Liver (tissue), 3 donors: ENCODE measurements around the gene ZNF473.

ENCODE experiments used
- CTCF ChIP-seq: fragments of 150-350 bp; IDR thresholded peaks from 2 replicates; pipeline ENCODE4 v1.5.1; 2017; ENCODE audit warnings: improper control_type of control experiment, low read depth, low read length; ENCODE audit not compliant: missing input control
- RAD21 ChIP-seq, 2 donors: IDR thresholded peaks; 2 replicates each; pipeline ENCODE4 v1.6.1; 2016; ENCODE audit warnings: antibody characterized with exemption in 2 of 2, mild to moderate bottlenecking in 2 of 2
- ZBTB33 ChIP-seq: IDR thresholded peaks from 2 replicates; pipeline ENCODE4 v1.6.1; 2016; ENCODE audit warnings: antibody characterized with exemption
- donor health status: healthy.
- donor health status: healthy.

- no peak for TF ChIP-seq CTCF
- TF ChIP-seq RAD21 (IDR thresholded peaks at IDR 0.05) = no peak
- TF ChIP-seq ZBTB33 = no peak
Observed at GRCh38 chr19:50003810-50004419, 21.9 kb upstream of the ZNF473 start.
